OCI-LY1 (cell line): ENCODE data around the gene CCNQ.
A peak's percentile ranks its signal among the peaks of the same experiment; 100 is the strongest.

Experiments
- H2AFZ ChIP-seq: fragments of 200-600 bp; sonication (generic), shearing (Covaris generic); 2 replicates; pipeline ENCODE4 v1.6.0; 2014; ENCODE audit warnings: antibody characterized with exemption, mild to moderate bottlenecking, low read length
- H3F3A ChIP-seq: fragments of 200-600 bp; sonication (generic), shearing (Covaris generic); 2 replicates; pipeline ENCODE4 v1.6.0; 2014; ENCODE audit warnings: mild to moderate bottlenecking, antibody characterized with exemption, low read length, moderate library complexity; ENCODE audit not compliant: insufficient read depth
- H3K27ac ChIP-seq: fragments of 200-600 bp; sonication (generic); 2 replicates; pipeline ENCODE4 v1.5.1; 2014; ENCODE audit warnings: low read length, mixed run types, mild to moderate bottlenecking, low read depth; ENCODE audit not compliant: poor library complexity, severe bottlenecking
- H3K27me3 ChIP-seq: fragments of 200-600 bp; sonication (generic); 2 replicates; pipeline ENCODE4 v1.6.0; 2014; ENCODE audit warnings: antibody characterized with exemption, mild to moderate bottlenecking, low read length, moderate library complexity; ENCODE audit not compliant: insufficient read depth
- H3K36me3 ChIP-seq: fragments of 200-600 bp; sonication (generic); 2 replicates; pipeline ENCODE4 v1.6.1; 2014; ENCODE audit warnings: mild to moderate bottlenecking, antibody characterized with exemption, low read length, moderate library complexity, mixed read lengths; ENCODE audit not compliant: insufficient read depth
- H3K4me1 ChIP-seq: fragments of 200-600 bp; sonication (generic); 2 replicates; pipeline ENCODE4 v1.5.1; 2014; ENCODE audit warnings: mild to moderate bottlenecking, low read length, moderate library complexity; ENCODE audit not compliant: insufficient read depth, severe bottlenecking
- H3K4me2 ChIP-seq: fragments of 200-600 bp; sonication (generic), shearing (Covaris generic); 2 replicates; pipeline ENCODE4 v1.6.1; 2014; ENCODE audit warnings: low read length
- H3K4me3 ChIP-seq: fragments of 200-600 bp; sonication (generic); 2 replicates; pipeline ENCODE4 v1.5.1; 2014; ENCODE audit warnings: low read length, low read depth, mild to moderate bottlenecking, mixed read lengths; ENCODE audit not compliant: poor library complexity, severe bottlenecking
- H3K79me2 ChIP-seq: fragments of 200-600 bp; shearing (Covaris generic); 2 replicates; pipeline ENCODE4 v1.6.1; 2016; ENCODE audit warnings: mixed run types, low read length, mixed read lengths; ENCODE audit not compliant: insufficient read depth
- H3K9ac ChIP-seq: fragments of 200-600 bp; sonication (generic), shearing (Covaris generic); 2 replicates; pipeline ENCODE4 v1.6.1; 2014; ENCODE audit warnings: mild to moderate bottlenecking, low read length, mixed read lengths
- H3K9me2 ChIP-seq: fragments of 200-600 bp; sonication (generic), shearing (Covaris generic); 2 replicates; pipeline ENCODE4 v1.6.1; 2014; ENCODE audit warnings: low read depth, mild to moderate bottlenecking, low read length, mixed read lengths
- H3K9me3 ChIP-seq: fragments of 200-600 bp; shearing (Covaris generic); 2 replicates; pipeline ENCODE4 v1.6.1; 2014; ENCODE audit warnings: low read length, mixed read lengths
- H4K20me1 ChIP-seq: fragments of 200-600 bp; sonication (generic), shearing (Covaris generic); 2 replicates; pipeline ENCODE4 v1.6.0; 2016; ENCODE audit warnings: mild to moderate bottlenecking, low read length; ENCODE audit not compliant: insufficient read depth
- CTCF ChIP-seq: fragments of 200-600 bp; sonication (generic), shearing (Covaris generic); IDR thresholded peaks from 2 replicates; pipeline ENCODE4 v1.5.1; 2017; ENCODE audit warnings: mild to moderate bottlenecking, antibody characterized with exemption, low read length, moderate library complexity, mixed read lengths
- EZH2 ChIP-seq: fragments of 200-600 bp; sonication (generic), shearing (Covaris generic); IDR thresholded peaks from 2 replicates; pipeline ENCODE4 v1.8.0; 2017; ENCODE audit warnings: borderline replicate concordance, mixed run types, mild to moderate bottlenecking, antibody characterized with exemption, low read length, moderate library complexity, mixed read lengths

The CCNQ gene

GRCh38 chrX:153595859-153596857, 2.8 kb downstream of the CCNQ start:
- H3K4me2 ChIP-seq: no peak overlapping the region
- peaks cover 6% of the 10 kb centered on the region; the same call in 1 of the 2 replicates for H3K36me3 ChIP-seq
- H3K79me2 ChIP-seq: no peaks in the 10 kb centered on the region
- no peaks in the 10 kb centered on the region for H3K9me2 ChIP-seq
- peaks cover 38% of the 10 kb centered on the region for H3K4me1 ChIP-seq
- H3K9ac ChIP-seq: no peak overlapping the region
- H3K4me3 ChIP-seq: peak overlapping the region; percentile 73
- TF ChIP-seq EZH2 (no peak), CTCF (no peak)
- no peaks in the 10 kb centered on the region for H3F3A ChIP-seq
- peak overlapping the region; percentile 50 for H3K27ac ChIP-seq
- H3K9me3 ChIP-seq: no peaks in the 10 kb centered on the region
- H2AFZ ChIP-seq: no peak overlapping the region
- no peaks in the 10 kb centered on the region for H3K27me3 ChIP-seq
- no peaks in the 10 kb centered on the region for H4K20me1 ChIP-seq

- no peak for TF ChIP-seq CTCF
- no peak for TF ChIP-seq EZH2
- Histone ChIP-seq H4K20me1 (no peaks in the 10 kb centered on the region), H3K9me3 (no peaks in the 10 kb centered on the region), H3K4me2 (no peak overlapping the region), H3K36me3 (peaks cover 6% of the 10 kb centered on the region; the same call in 1 of the 2 replicates), H3K27ac (no peak overlapping the region), H3K9me2 (no peaks in the 10 kb centered on the region), H3K4me1 (peaks cover 42% of the 10 kb centered on the region), H3K79me2 (no peaks in the 10 kb centered on the region), H3K9ac (no peak overlapping the region), H3K4me3 (no peak overlapping the region), H3F3A (no peaks in the 10 kb centered on the region), H2AFZ (no peak overlapping the region), H3K27me3 (no peaks in the 10 kb centered on the region)
Measured at GRCh38 chrX:153595387-153595786, 3.6 kb downstream of the CCNQ start.

- Histone ChIP-seq H3K4me1 (peaks cover 32% of the 10 kb centered on the region), H3K9ac (no peak overlapping the region), H3K27ac (no peak overlapping the region), H3K27me3 (no peaks in the 10 kb centered on the region), H3K4me3 (no peak overlapping the region), H3K4me2 (no peak overlapping the region), H4K20me1 (no peaks in the 10 kb centered on the region), H3K36me3 (peaks cover 6% of the 10 kb centered on the region; the same call in 1 of the 2 replicates), H3K9me2 (no peaks in the 10 kb centered on the region), H3K9me3 (no peaks in the 10 kb centered on the region), H2AFZ (no peak overlapping the region), H3K79me2 (no peaks in the 10 kb centered on the region), H3F3A (no peaks in the 10 kb centered on the region)
- no peak for TF ChIP-seq EZH2
- no peak for TF ChIP-seq CTCF
Measured at GRCh38 chrX:153593811-153594500, 5.0 kb downstream of the CCNQ start.
